ENCODE measurements around the gene LOXL1.

The LOXL1 gene, protein sequence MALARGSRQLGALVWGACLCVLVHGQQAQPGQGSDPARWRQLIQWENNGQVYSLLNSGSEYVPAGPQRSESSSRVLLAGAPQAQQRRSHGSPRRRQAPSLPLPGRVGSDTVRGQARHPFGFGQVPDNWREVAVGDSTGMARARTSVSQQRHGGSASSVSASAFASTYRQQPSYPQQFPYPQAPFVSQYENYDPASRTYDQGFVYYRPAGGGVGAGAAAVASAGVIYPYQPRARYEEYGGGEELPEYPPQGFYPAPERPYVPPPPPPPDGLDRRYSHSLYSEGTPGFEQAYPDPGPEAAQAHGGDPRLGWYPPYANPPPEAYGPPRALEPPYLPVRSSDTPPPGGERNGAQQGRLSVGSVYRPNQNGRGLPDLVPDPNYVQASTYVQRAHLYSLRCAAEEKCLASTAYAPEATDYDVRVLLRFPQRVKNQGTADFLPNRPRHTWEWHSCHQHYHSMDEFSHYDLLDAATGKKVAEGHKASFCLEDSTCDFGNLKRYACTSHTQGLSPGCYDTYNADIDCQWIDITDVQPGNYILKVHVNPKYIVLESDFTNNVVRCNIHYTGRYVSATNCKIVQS

DNA sequence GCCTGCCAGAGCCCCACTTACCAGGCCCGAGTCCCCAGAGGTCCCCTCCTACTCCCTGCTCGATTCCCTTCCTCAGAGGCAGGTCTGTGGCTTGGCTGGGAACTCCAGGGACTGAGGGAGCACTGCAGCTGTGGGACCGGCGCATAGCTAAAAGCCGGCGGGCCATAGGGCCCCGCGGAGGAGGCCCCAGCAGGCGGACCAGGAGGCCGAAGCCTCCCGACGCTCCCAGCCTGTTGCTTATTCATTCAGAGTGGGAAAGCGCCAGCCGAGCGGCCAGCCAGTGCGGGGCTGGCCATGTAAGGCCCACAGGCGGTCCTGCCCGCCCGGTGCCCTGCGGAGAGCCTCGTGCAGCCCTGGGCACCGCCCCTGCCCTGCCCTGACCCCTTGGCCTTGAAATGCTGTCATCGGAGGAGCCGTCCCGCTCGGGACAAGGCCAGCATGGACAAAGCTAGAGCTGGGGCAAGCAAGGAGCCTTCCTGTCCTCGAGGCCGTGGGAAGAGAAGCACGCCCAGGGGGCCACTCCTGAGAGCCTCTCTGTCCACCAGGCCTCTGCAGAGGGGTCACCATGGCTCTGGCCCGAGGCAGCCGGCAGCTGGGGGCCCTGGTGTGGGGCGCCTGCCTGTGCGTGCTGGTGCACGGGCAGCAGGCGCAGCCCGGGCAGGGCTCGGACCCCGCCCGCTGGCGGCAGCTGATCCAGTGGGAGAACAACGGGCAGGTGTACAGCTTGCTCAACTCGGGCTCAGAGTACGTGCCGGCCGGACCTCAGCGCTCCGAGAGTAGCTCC lies at the start of gene LOXL1:
Gene LOXL1, plus strand, starts transcription at position 244 of the 784 bp plus-strand sequence. Its CDS starts 322 bp downstream, at position 566.
- DNase-seq (ENCODE audit: low read depth) = no peak

DNA sequence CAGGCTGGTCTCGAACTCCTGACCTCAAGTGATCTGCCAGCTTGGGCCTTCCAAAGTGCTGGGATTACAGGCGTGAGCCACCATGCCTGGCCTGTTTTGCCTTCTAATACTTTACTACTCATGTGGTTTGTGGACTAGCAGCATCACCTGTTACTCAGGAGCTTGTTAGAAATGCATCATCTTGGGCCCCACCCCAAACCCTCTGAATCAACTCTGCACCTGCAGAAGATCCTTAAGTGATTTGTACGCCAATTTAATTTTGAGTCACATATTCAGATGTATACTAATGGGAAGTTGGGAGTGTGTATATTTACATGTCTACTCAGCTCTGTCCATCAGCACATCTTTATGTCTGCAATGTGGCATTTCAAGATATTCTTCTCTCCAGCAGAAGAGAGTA lies 46.8 kb upstream of the LOXL1 start:
- no peak for DNase-seq (ENCODE audit: low read depth)

DNA sequence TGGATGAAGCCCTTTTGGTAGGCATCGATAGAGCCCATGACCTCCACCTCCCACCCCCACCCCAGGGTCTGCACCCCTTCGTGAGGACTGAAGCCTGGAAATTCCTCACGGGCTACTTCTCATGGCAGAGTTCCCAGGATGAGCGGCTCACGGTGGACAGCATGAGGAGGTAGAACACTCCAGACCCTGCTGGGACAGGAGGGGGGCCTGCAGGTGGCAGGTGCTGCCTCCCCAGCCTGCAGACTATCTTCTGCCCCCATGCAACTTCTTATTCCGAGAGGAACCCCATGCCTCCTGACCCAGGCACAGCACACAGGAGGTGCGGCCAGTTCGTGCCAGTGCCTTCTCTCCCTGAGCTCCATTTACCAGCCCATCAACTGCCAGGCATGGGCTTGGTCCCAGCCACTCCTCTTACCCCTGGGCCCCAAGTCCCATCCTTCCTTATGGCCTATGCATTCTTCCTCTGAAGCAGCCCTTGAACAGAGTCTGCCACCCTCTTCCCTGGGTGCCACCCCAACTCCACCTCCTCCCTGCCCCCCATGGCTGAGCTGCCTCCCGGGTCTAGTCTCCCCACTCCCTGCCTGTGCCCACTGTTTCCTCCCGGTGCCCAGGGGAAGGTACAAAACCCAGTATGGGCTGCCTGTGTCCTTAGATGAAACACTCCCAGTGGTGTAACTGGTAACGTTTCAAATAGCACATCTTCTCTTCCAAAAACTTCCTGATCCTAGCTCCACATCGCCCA lies 44.5 kb upstream of the LOXL1 start:
- no peak for DNase-seq (ENCODE audit: low read depth)

- DNase-seq (ENCODE audit: low read depth) = no peak
These were observed 43.4 kb upstream of the LOXL1 start for GRCh38 chr15:73882761-73883419.

- DNase-seq (ENCODE audit: low read depth) = no peak
These were observed 42.1 kb upstream of the LOXL1 start for GRCh38 chr15:73884159-73884558.

GRCh38 chr15:73885954-73886700 lies 40.1 kb upstream of the LOXL1 start:
- DNase-seq (ENCODE audit: low read depth) = no peak

GRCh38 chr15:73886717-73887345 lies 39.4 kb upstream of the LOXL1 start:
- no peak for DNase-seq (ENCODE audit: low read depth)

DNA sequence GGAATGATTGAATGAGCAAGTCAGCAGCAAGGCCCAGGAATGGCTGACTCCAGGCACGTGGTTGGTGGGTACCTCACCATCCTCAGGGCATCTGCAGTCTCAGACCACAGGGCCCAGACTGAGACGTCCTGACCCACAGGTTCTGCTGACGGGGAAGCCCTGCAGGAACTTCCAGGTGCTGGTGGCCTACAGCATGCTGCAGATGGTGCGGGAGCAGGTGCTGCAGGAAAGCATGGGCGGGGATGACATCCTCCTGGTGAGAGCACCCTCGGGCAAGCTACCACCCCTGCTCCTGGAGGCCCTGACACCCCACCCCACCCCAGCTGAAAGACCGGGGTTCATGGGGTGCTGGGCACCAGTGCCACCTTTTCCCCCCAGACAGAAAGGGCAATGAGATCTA lies 38.8 kb upstream of the LOXL1 start:
- DNase-seq (ENCODE audit: low read depth) = no peak

- DNase-seq (ENCODE audit: low read depth) = no peak
These were observed 37.8 kb upstream of the LOXL1 start for GRCh38 chr15:73888224-73889041.

GRCh38 chr15:73889053-73889761 lies 37.1 kb upstream of the LOXL1 start:
- no peak for DNase-seq (ENCODE audit: low read depth)

GRCh38 chr15:73889762-73890124 lies 36.5 kb upstream of the LOXL1 start:
- no peak for DNase-seq (ENCODE audit: low read depth)

GRCh38 chr15:73891328-73892315 lies 34.6 kb upstream of the LOXL1 start:
- DNase-seq (ENCODE audit: low read depth) = no peak

- DNase-seq (ENCODE audit: low read depth) = no peak
These were observed 33.6 kb upstream of the LOXL1 start for GRCh38 chr15:73892446-73893226.

GRCh38 chr15:73894133-73894814 lies 32.0 kb upstream of the LOXL1 start:
- no peak for DNase-seq (ENCODE audit: low read depth)

DNA sequence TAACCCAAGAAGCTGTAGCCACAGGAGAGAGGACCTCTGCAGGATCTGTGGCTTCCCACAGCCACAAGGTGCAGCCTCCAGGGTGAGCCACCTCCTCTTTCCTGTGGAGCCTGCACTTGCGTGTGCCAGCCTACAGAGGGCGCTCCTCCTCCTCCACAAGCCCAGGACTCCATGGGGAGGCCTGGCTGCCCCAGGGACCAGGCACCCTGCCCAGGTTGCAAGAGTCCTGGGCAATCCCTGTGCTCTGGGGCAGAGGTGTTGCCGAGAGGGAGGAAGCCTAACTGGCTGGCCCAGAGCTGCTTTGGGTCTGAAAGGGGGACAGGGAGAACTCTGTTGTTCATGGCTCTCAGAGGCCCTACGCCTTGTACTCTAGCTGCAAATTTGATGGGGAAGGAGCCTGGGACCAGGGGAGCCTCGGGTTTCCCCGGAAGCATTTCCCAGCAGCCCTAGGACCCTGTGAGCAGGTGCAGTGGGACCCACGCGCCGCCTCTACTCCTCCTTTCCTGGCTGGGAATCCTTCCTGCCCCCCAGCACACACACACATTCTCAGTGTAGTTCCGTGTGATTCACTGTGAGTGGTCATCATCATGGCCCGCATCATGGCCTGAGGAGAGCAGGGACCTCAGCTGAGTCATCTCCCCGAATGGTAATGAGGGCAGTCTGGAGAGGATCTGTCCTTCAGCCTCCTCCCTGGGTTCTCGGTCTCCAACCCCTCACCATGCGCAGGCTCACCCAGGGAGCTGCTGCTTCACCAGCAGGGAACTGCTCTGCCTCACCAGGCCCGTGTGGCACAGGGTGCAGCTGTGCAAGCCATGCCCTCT lies 28.6 kb upstream of the LOXL1 start:
- peak; percentile 25 for DNase-seq (ENCODE audit: low read depth)

Measured in stimulated activated CD4-positive, alpha-beta T cell treated with anti-CD3 and anti-CD28 coated beads, Interleukin-2, amount 100 ng/mL, for 4 hours (primary cell).